ENCODE results near the gene MYOT.
"Not testable (repeated sequence)": the region's sequence is repeated elsewhere in the genome, so short reads cannot be mapped to it uniquely, and the experiment has no call there.

The MYOT gene

DNA sequence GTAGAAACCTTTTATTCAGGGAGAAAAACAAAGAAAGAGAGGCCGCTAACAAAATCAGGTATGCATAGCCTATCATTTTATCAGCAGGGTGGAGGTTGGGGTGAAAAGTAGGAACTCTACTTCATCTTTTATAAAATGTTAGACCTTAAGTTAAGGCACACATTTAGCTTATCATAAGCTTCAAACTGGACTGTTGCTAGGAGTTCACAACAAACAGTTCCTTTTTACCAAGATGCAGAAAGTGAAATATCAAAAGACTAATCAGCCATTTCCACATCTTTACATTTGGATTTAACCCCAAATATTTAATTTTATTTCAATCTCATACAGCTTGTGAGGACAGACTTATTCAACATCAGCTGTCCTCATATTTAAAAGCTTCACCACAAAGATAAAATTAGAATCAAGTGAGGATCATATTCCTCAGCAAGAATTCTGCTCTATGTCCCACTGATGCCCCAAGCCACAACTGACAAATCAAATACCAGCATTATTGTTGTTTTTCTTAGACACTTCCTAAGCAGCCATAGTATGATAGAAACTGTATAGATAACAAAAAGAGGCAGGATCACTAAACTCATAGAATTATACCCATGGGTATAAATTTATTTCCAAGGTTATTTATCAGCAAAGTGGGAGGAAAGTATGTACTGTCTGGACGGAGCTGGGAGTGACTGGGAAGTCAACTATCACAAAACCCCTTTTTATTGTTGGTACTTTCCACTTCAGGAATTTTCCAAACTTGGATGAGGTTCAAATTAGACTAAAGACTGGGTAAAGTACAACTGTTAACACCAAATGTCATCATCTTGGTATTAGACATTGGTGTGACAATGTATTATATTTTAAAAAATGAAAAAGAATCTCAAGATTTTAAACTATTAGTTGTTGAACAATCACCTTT lies 29.9 kb upstream of the MYOT start:
- no peak for TF ChIP-seq GATA1 (IDR thresholded peaks at IDR 0.05; ENCODE audit: low read depth, low read length)
- no peak for TF ChIP-seq POLR2A (IDR thresholded peaks at IDR 0.05; ENCODE audit: low read length)
- no peak for DNase-seq

DNA sequence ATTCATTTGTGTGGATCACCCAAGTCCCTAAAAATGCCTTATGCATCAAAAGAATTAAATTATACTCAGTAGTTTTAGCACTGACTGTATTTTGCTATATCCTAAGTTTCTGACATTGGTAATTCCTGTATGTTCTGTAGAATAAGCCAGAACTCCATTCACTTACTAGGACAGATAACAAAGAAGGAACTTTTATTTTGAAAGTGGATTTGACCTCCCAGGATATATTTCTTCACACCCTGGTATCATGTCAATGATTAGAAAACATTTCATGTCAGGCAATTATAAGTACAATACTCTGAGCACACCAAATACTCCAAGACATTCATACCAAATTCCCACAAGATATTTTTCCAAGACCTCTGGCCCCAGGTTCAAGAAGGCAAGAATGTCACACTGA lies 28.7 kb upstream of the MYOT start:
- TF ChIP-seq POLR2A (IDR thresholded peaks at IDR 0.05; ENCODE audit: low read length) (no peak), GATA1 (IDR thresholded peaks at IDR 0.05; ENCODE audit: low read depth, low read length) (no peak)
- DNase-seq = no peak

DNA sequence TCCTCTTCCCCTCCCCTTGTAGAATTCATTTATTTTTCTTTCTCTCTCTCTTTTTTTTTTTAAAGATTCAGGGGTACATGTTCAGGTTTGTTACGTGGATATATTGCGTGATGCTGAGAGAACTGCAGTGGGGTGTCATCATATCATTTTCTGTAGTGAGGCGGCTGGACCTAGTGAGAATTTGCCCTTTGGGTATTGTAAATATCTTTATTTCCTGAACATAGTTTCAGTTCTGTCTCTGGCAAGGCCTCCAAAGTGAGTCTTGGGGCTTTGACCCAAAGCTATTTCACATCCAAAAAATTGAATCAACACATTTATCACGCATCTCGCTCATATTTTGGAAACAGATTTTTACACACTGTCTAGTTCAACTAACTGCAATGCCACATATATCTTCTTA lies 25.4 kb upstream of the MYOT start:
- no peak for DNase-seq
- no peak for TF ChIP-seq POLR2A (IDR thresholded peaks at IDR 0.05; ENCODE audit: low read length)
- no peak for TF ChIP-seq GATA1 (IDR thresholded peaks at IDR 0.05; ENCODE audit: low read depth, low read length)

DNA sequence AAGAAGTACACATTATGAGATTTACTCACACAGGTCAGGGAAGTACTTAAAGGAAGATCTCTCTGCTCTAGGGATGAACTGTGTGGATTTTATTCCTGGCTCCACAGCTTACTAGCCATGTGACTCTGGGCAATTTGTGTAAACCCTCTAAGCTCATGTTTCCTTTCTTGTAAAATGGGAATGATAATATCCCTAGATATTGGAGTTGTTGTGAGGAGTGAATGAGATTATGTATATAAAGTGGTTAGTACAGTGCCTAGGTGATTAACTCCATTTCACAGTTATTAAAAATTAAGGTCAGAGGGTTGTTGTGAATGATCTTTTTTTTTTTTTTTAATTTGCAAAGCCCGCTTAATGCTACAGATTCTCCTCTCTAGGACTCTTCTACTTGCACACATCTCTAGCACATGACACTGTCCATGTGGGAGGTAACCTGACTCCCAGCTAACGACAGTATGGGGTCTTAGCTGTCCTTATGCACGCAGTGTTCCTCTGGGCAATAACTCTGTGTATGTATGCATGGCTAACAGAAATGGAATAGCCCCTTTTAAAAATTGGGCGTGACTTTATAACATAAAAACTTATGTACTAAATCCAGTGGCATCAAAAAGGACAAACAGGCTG lies 23.9 kb upstream of the MYOT start:
- DNase-seq = no peak
- TF ChIP-seq POLR2A (IDR thresholded peaks at IDR 0.05; ENCODE audit: low read length) (no peak), GATA1 (IDR thresholded peaks at IDR 0.05; ENCODE audit: low read depth, low read length) (no peak)

DNA sequence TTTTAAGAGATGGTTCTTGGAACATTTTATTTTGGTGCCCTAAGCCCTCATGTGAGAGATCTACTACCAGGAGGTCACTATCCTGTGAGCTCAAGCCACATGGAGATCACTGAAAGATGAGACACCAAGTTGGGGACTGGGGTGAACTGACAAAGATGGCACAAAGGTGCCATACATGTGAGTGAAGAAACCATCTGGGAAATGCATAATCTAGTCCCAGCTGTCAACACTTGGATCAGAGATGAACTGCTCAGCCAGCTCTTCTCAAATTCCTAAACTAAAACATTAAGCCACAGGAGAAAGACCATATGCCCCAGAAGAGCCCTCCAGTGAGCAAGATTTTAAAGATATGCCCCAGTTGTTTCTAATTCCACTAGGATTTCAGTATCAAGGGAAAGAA lies 22.2 kb upstream of the MYOT start:
- DNase-seq = no peak
- TF ChIP-seq POLR2A (IDR thresholded peaks at IDR 0.05; ENCODE audit: low read length) = no peak
- no peak for TF ChIP-seq GATA1 (IDR thresholded peaks at IDR 0.05; ENCODE audit: low read depth, low read length)

DNA sequence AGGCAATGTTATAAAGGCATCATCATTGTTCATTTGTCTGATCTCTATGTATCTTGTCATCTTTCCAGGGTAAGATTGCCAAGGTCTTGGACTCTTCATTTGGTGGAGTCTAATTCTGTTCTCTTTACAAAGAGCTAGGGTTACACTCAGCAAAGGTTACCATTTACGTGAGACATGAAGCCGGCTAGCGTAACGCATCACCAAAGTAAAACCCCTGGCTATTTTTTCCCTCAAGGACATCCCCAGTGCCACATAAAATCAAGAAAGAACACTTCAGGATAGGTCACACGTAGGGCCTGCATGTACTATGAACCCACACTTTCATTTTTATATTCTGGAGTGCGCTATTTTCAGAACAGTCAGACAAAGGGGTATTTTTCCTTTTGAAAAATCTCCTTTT lies 20.0 kb upstream of the MYOT start:
- TF ChIP-seq GATA1 (IDR thresholded peaks at IDR 0.05; ENCODE audit: low read depth, low read length) (no peak), POLR2A (IDR thresholded peaks at IDR 0.05; ENCODE audit: low read length) (no peak)
- no peak for DNase-seq

DNA sequence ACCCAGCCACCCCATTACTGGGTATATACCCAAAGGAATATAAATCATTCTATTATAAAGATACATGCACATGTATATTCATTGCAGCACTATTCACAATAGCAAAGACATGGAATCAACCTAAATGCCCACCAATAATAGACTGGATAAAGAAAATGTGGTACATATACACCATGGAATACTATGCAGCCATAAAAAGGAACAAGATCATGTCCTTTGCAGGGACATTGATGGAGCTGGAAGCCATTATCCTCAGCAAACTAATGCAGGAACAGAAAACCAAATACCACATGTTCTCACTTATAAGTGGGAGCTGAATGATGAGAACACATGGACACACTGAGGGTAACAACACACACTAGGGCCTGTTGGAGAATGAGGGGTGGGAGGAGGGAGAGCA lies 14.5 kb upstream of the MYOT start:
- DNase-seq = not testable (repeated sequence)

DNA sequence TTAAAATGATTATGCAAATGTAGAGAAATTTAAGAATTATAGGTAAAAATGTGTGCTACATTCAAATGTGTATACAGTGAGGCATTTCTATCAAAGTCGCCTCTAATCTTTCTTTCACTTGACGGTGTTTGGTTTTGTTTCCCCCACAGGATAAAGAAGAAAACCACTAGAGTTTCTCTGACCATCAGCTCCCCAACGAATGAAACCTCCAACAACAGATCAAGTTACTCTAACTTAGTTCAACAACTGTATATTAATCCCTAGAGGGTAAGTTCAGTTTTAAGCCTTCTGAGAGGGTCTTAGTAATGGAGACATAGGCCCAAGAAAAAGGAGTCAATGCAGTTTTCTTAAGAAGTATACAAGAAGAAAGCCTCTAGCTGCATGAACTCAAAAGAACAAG lies 11.5 kb upstream of the MYOT start:
- TF ChIP-seq POLR2A (IDR thresholded peaks at IDR 0.05; ENCODE audit: low read length) = no peak
- TF ChIP-seq GATA1 (IDR thresholded peaks at IDR 0.05; ENCODE audit: low read depth, low read length) = no peak
- DNase-seq = no peak

DNA sequence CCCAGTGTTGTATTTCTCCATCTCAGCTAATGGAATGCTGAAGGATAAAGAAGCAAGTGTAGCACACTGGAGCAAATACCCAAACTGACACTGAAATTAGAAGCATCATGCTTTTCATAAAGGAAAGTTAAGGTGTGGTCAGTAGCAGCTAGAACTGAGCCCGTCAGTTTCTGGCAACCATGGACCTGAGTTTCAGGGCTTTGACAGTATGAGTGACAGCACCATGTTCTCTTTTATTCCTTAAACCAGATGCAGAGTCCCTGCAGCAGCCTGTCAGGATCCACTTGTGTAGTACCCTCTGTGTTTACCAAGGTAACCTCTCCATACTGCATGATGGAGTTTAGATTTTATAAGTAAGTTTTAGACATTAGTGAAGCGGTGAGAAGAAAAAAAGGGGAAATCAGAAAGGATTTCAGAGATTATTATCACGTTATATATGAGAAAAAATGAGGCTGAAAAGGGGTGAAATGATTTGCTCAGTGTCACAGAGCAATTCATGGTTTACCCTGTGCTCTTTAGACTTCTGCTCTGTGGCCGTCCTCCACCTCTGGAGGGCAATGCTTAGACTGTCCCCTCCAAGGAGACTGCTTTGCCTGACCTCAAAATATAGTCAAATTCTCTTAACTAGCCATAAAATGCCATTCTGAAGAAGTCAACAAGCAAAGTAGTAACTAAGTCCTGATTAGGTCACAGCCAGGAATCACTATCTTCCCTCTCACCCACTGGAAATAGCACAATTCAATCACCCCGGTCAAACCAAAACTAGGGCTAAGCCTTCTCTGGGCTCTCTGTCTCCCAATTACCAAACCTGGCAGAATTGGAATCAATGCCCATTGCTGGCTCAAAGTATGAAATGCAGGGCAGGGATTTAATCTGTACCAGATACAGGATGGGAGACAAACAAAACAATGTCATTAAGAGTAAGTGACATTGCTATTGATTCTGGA lies 10.5 kb upstream of the MYOT start:
- TF ChIP-seq GATA1 (IDR thresholded peaks at IDR 0.05; ENCODE audit: low read depth, low read length) (no peak), POLR2A (IDR thresholded peaks at IDR 0.05; ENCODE audit: low read length) (no peak)
- DNase-seq = no peak

DNA sequence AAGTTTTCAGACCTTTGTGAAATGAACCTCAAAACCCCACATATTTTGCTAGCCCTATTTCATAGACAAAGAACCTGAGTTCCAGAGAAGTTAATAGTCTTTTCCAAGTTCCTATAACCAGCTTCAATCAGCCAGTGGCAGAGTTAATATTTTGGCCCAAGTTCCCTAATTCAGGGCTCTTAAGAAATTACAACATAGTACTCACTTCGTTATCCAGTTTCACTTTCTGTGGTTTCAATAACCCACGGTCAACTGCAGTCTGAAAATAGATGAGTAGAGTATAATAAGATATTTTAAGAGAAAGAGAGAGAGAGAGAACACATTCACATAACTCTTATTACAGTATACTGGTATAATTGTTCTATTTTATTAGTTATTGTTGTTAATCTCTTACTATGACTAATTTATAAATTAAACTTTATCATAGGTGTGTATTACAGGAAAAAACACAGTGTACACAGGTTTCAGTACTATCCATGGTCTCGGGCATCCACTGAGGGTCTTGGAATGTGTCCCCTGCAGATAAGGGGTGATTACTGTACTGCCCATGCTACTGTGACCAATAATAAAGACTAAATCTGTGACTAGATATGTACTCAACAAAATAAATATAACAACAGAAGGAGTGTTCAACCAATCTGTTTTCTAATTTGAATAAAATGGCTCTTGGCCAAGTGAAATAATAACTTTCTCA lies 9.3 kb upstream of the MYOT start:
- TF ChIP-seq GATA1 (IDR thresholded peaks at IDR 0.05; ENCODE audit: low read depth, low read length) (no peak), POLR2A (IDR thresholded peaks at IDR 0.05; ENCODE audit: low read length) (no peak)

DNA sequence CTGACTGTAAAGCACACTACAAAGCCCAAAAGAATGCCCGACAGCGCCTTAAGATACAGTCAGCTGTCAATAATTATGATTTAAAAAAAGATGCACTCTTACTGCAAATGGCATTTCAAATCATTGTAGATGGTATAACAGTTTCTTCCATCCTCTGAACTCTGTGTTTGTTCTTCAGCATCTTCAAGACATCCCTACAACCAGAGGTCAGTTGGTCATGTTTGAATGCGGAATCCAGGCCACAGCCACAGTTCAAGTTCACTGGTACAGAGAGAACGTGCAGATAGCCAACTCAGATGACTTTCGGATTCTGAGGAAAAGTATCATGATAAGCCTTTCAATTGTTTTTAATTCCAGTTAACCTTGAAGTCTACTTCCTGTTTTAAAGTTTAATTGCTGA lies 8.7 kb upstream of the MYOT start:
- TF ChIP-seq GATA1 (IDR thresholded peaks at IDR 0.05; ENCODE audit: low read depth, low read length) (no peak), POLR2A (IDR thresholded peaks at IDR 0.05; ENCODE audit: low read length) (no peak)
- DNase-seq = no peak

More for the DNA sequence above, 9.3 kb upstream of the MYOT start:
- DNase-seq = peak in 1 of 2 experiments; percentile 10

DNA sequence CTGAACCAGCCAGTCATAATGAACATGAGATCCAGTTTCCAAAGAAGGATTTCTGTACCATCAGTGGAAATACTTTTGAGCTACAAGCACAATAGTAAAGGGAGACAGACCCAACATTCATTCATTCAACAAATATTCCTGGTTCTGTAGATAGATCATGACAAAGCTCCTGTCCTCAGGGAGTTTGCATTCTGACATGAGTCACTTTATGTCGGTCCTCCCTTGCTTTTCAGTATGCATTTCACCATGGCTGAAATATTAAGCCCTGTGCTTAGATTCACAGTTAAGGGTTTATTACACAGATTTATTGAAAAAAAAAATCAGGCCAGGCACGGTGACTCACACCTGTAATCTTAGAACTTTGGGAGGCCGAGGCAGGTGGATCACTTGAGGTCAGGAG lies 5.4 kb upstream of the MYOT start:
- no peak for DNase-seq
- TF ChIP-seq GATA1 (IDR thresholded peaks at IDR 0.05; ENCODE audit: low read depth, low read length) (no peak), POLR2A (IDR thresholded peaks at IDR 0.05; ENCODE audit: low read length) (no peak)

DNA sequence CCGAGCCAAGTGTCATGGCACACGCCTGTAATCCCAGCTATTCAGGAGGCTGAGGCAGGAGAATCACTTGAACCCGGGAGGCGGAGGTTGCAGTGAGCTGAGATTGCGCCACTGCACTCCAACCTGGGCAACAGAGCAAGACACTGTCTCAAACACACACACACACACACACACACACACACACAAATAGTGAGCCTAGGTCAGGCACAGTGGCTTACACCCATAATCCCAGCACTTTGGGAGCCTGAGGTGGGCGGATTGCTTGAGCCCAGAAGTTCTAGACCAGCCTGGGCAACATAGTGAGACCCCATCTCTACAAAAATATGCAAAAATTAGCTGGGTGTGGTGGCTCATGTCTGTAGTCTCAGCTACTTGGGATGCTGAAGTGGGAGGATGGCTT lies 4.0 kb upstream of the MYOT start:
- DNase-seq = not testable (repeated sequence)
